H54 (cell line): Measurements from ENCODE around the gene IZUMO3.

Experiments used
- DNase-seq: peaks from one replicate; pipeline ENCODE4 v3.0.0; 2011; ENCODE audit warnings: low spot score, mixed read lengths; ENCODE audit not compliant: insufficient read length
- FAIRE-seq: peaks from 3 replicates; lab custom pipeline; 2011; peaks lifted over from hg19 to GRCh38; lab: Jason Lieb, UNC
- POLR2A ChIP-seq: IDR thresholded peaks from 2 replicates; pipeline ENCODE4 v1.6.1; 2011; ENCODE audit warnings: low read depth, mild to moderate bottlenecking, low read length

The IZUMO3 gene

GRCh38 chr9:24509850-24510249, 35.8 kb downstream of the IZUMO3 start:
- FAIRE-seq, result no peak
- DNase-seq, result no peak
- no peak for TF ChIP-seq POLR2A

- DNase-seq (no peak), FAIRE-seq (no peak)
- TF ChIP-seq POLR2A, result no peak
Observed at GRCh38 chr9:24504521-24504920, 41.2 kb downstream of the IZUMO3 start.

DNA sequence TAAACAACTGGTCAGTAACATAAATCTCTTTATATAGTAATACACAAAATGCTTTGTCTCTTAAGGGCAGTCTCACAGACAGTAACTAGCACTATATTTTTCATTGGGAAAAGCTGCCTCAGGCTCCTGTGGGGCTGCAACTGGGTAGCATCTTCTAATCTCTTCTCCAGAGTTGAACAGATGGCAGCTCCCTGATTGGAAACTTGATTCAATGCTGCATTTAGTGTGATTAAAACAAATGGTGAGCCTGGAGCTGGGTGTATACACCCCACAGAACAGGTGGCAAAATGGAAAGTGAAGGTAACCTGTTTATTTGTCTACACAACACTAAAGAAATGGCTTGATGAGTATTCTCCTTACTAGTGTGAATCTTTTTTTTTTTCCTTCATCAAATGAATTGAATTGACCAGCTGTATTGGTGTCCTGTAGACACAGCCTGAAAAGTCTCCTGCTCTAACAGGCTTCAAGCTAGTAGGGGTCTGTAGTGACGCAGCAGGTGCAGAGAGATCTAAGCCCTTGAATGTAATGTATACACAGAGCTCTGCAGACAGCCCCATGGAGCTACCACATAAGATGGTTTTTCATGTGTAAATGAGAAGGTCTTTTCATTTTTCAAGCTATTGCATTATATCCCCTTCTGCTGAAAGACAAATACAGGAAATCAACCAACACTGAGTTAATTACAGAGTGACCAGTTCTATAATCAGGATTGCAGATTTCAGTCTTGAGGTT, 43.3 kb downstream of the IZUMO3 start:
- DNase-seq (no peak), FAIRE-seq (peak; percentile 55)
- TF ChIP-seq POLR2A, result no peak

DNA sequence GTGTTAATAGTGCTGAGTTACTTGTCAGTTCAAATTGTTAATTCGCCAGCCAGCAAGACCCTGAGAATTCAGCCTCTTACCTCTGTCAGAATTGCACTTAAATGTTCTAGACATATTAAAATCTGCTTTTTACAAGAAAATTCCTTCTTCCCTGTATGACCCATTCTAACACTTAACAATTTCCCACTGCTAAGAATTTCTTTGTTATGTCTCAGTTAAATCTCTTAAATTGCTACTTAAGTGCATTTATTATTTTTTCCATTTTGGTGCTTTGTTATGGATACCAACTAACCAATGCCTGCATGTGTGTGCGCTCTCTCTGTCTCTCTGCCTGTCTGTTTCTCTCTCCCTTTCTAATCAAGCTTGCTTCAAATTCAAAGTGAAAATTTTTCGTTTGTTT, 44.9 kb downstream of the IZUMO3 start:
- TF ChIP-seq POLR2A, result no peak
- FAIRE-seq, result no peak
- no peak for DNase-seq

DNA sequence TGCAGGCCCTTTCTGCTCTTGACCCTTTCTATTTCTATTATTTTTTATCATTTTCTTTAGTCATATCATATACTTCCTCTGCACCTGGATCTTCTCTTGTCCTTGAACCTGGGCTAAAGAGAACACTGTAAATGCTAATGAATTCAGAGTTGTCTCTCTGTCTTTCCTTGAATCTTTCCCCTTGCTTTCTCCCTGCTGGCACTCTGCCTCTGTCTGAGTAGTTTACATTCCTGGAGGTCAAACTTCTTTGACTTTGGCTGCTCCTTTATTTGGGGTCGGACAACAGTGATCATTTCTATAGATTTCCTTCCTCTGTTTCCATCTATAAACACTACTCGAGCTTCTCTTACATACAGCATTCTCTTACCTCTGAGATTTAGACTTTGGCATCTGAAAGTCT, 47.1 kb downstream of the IZUMO3 start:
- DNase-seq, result no peak
- FAIRE-seq, result no peak

GRCh38 chr9:24497671-24498070, 48.0 kb downstream of the IZUMO3 start:
- FAIRE-seq (no peak), DNase-seq (no peak)
- no peak for TF ChIP-seq POLR2A

More for the DNA sequence above, 47.1 kb downstream of the IZUMO3 start:
- TF ChIP-seq POLR2A, result no peak
